IgD-negative memory B cell (primary cell): ENCODE measurements around the gene TCP11L2. TPM values are rescaled to one million over a fixed set of nuclear protein-coding genes. Genes with fewer than 3 reads are reported as not detected.

Experiments
- H3K27ac Mint-ChIP-seq, 3 donors: one replicate each; pipeline ENCODE4 v1.8.0; 2020 to 2022; ENCODE audit warnings: mild to moderate bottlenecking in 3 of 3, mixed read lengths in 3 of 3, moderate library complexity in 1 of 3
- H3K27me3 Mint-ChIP-seq: one replicate; pipeline ENCODE4 v1.8.0; 2021; ENCODE audit warnings: mixed read lengths
- H3K36me3 Mint-ChIP-seq: one replicate; pipeline ENCODE4 v1.8.0; 2020; ENCODE audit warnings: mild to moderate bottlenecking, mixed read lengths
- H3K4me1 Mint-ChIP-seq, 3 donors: one replicate each; pipeline ENCODE4 v1.8.0; 2020 to 2022; ENCODE audit warnings: mixed read lengths in 3 of 3, mild to moderate bottlenecking in 1 of 3
- H3K4me3 Mint-ChIP-seq, 4 donors: one replicate each; pipeline ENCODE4 v1.8.0; 2020 to 2022; ENCODE audit warnings: mild to moderate bottlenecking in 4 of 4, mixed read lengths in 4 of 4, moderate library complexity in 3 of 4
- H3K9me3 Mint-ChIP-seq, 3 donors: one replicate each; pipeline ENCODE4 v1.8.0; 2020 to 2021; ENCODE audit warnings: mixed read lengths in 3 of 3, mild to moderate bottlenecking in 1 of 3
- polyA plus RNA-seq: library from polyadenylated mRNA; unstranded; fragments of 300-500 nt; fragmentation: Illumina TruSeq; gene quantifications from one replicate; pipeline ENCODE4 v1.2.3, GENCODE V29; 2021

Gene TCP11L2
- polyA plus RNA-seq: 35.1 TPM

GRCh38 chr12:106302401-106303201 is at the start of gene TCP11L2:
TCP11L2 (plus strand) TSS chr12:106302733; CDS start chr12:106311076, 8,343 bp downstream.
- Mint-ChIP-seq H3K9me3 (no peaks in the 10 kb centered on the region), H3K4me3 (peak within 1 kb of the TSS; percentile 85 to 99 (median 96)), H3K27me3 (peaks cover 2% of the 10 kb centered on the region), H3K36me3 (peaks cover 8% of the 10 kb centered on the region), H3K27ac (peak within 1 kb of the TSS; percentile 95 to 100 (median 98)), H3K4me1 (peaks cover 45 to 59% (median 50%) of the 10 kb centered on the region in 3 donors)

DNA sequence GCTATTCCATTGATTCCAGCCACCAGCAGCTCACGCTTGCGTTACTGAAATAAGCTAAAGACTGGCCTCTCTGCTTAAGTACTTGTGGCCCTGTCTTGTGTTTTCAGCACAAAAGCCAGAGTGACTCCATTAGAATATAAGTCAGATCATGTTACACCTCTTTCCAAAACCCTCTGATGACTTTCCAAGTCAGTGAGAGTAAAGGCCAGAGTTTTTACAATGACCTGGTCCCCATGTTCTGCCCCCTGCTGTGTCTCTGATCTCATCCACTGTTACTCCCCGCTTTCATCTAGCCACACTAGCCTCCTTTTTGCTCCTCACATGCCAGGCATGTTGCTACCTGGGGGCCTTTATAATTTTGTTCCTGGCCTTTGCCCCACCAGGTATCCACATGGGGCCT is 47.8 kb upstream of the TCP11L2 start:
- H3K4me3 Mint-ChIP-seq: no peak overlapping the region

DNA sequence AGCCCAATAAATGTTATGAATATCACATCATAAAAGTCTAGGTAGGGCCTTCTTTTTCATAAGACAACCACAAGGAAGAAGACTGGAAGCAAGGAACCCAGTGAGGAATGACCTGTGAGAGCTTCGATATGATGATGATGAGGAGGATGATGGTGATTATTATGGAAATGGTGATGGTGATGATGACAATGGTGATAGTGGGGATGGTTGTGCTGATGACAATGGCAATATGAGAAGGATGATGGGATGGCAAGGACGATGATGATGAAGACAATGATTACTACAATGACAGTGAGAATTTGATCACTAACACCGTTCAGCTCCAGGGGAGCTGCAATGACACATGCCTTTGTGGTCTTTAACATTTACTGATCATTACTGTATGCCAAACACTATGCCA is 47.0 kb upstream of the TCP11L2 start:
- Mint-ChIP-seq H3K27me3 (no peaks in the 10 kb centered on the region), H3K4me3 (no peak overlapping the region), H3K4me1 (peaks cover 0 to 22% (median 9%) of the 10 kb centered on the region in 3 donors), H3K36me3 (peaks cover 3% of the 10 kb centered on the region), H3K27ac (no peak overlapping the region), H3K9me3 (no peaks in the 10 kb centered on the region)

More for the DNA sequence above, 47.8 kb upstream of the TCP11L2 start:
- Mint-ChIP-seq H3K9me3 (no peaks in the 10 kb centered on the region), H3K27me3 (no peaks in the 10 kb centered on the region), H3K27ac (no peak overlapping the region), H3K4me1 (peaks cover 4 to 23% (median 12%) of the 10 kb centered on the region in 3 donors), H3K36me3 (peaks cover 3% of the 10 kb centered on the region)

- H3K36me3 Mint-ChIP-seq: peaks cover 3% of the 10 kb centered on the region
- H3K9me3 Mint-ChIP-seq: no peaks in the 10 kb centered on the region
- H3K4me1 Mint-ChIP-seq: peaks cover 0 to 18% (median 6%) of the 10 kb centered on the region in 3 donors
- H3K4me3 Mint-ChIP-seq: no peak overlapping the region
- H3K27ac Mint-ChIP-seq: no peak overlapping the region
- H3K27me3 Mint-ChIP-seq: no peaks in the 10 kb centered on the region
These were observed 46.6 kb upstream of the TCP11L2 start for GRCh38 chr12:106255952-106256351.

DNA sequence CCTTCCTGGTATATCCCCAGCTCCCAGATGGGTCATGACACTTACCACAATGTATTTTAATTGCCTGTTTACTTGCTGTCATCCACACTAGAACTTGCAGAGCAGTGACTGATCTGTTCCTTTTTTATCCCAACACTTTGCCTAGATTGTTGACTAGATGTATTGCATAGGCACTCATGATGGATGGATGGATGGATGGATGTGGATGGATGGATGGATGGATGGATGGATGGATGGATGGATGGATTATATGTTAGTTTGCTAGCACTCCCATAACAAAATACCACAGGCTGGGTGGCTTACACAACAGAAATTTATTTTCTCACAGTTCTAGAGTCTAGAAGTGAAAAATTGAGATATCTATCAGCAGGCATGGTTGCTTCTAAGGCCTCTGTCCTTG is 46.0 kb upstream of the TCP11L2 start:
- Mint-ChIP-seq H3K4me1 (peaks cover 0 to 13% (median 6%) of the 10 kb centered on the region in 3 donors), H3K27ac (no peak overlapping the region), H3K4me3 (no peak overlapping the region), H3K9me3 (no peaks in the 10 kb centered on the region), H3K27me3 (no peaks in the 10 kb centered on the region), H3K36me3 (peaks cover 3% of the 10 kb centered on the region)

GRCh38 chr12:106258226-106258625 is 44.3 kb upstream of the TCP11L2 start:
- Mint-ChIP-seq H3K36me3 (peaks cover under 1% of the 10 kb centered on the region), H3K27ac (no peak overlapping the region), H3K27me3 (no peaks in the 10 kb centered on the region), H3K9me3 (no peaks in the 10 kb centered on the region), H3K4me1 (peaks cover 0 to 5% (median 2%) of the 10 kb centered on the region in 3 donors), H3K4me3 (no peak overlapping the region)

DNA sequence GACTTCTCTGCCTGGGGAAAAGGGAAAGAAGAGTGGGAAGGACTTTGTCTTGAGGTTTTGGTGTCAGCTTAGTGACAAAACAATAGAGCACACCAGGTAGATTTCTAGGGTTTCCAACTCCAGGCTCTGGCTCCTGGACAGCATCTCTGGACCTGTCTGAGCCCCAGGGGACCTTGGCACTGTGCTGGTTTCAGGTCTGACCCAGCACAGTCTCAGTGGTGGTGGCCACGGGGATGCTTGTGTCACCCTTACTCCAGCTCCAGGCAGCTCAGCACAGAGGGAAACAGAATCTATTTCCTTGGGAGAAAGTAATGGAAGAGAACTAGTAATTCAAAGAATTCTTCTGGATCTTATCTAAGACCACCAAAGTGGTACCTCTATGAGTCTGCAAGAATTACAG is 43.6 kb upstream of the TCP11L2 start:
- H3K27ac Mint-ChIP-seq: no peak overlapping the region
- peaks cover 0 to 5% (median 2%) of the 10 kb centered on the region in 3 donors for H3K4me1 Mint-ChIP-seq
- no peak overlapping the region for H3K4me3 Mint-ChIP-seq
- no peaks in the 10 kb centered on the region for H3K9me3 Mint-ChIP-seq
- H3K36me3 Mint-ChIP-seq: peaks cover 3% of the 10 kb centered on the region
- no peaks in the 10 kb centered on the region for H3K27me3 Mint-ChIP-seq

GRCh38 chr12:106265116-106265515 is 37.4 kb upstream of the TCP11L2 start:
- Mint-ChIP-seq H3K36me3 (peaks cover 7% of the 10 kb centered on the region), H3K27me3 (peaks cover 4% of the 10 kb centered on the region), H3K4me3 (no peak overlapping the region), H3K27ac (no peak overlapping the region), H3K9me3 (no peaks in the 10 kb centered on the region), H3K4me1 (peaks cover 0 to 5% (median 4%) of the 10 kb centered on the region in 3 donors)

DNA sequence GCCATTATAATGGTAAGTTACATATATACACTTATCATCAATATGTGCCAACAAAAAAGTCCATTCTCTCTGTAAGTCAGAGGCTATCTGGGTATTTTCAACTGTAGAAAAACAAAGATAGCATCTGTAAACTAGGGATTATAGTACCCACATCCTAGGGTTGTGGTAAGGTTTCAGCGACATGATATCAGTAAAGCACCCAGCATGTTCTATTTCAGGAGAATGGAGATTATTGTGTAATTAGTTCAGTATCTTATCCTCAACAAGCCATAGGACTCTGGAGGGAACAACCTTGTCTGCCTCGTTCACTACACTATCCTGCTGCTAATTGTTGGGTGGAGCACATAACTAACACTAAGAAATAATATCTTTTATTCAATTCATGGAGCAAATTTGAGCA is 35.0 kb upstream of the TCP11L2 start:
- no peak overlapping the region for H3K27ac Mint-ChIP-seq
- H3K36me3 Mint-ChIP-seq: peaks cover 7% of the 10 kb centered on the region
- H3K4me1 Mint-ChIP-seq: peaks cover 0 to 5% (median 2%) of the 10 kb centered on the region in 3 donors
- no peak overlapping the region for H3K4me3 Mint-ChIP-seq
- H3K9me3 Mint-ChIP-seq: no peaks in the 10 kb centered on the region
- peaks cover 7% of the 10 kb centered on the region for H3K27me3 Mint-ChIP-seq

- Mint-ChIP-seq H3K4me1 (peaks cover 0 to 6% (median 5%) of the 10 kb centered on the region in 3 donors), H3K36me3 (peaks cover 6% of the 10 kb centered on the region), H3K9me3 (no peaks in the 10 kb centered on the region), H3K4me3 (no peak overlapping the region), H3K27ac (peak overlapping the region in 1 of 3 donors; percentile 23), H3K27me3 (peaks cover 7% of the 10 kb centered on the region)
These were observed 33.3 kb upstream of the TCP11L2 start for GRCh38 chr12:106269150-106269771.

DNA sequence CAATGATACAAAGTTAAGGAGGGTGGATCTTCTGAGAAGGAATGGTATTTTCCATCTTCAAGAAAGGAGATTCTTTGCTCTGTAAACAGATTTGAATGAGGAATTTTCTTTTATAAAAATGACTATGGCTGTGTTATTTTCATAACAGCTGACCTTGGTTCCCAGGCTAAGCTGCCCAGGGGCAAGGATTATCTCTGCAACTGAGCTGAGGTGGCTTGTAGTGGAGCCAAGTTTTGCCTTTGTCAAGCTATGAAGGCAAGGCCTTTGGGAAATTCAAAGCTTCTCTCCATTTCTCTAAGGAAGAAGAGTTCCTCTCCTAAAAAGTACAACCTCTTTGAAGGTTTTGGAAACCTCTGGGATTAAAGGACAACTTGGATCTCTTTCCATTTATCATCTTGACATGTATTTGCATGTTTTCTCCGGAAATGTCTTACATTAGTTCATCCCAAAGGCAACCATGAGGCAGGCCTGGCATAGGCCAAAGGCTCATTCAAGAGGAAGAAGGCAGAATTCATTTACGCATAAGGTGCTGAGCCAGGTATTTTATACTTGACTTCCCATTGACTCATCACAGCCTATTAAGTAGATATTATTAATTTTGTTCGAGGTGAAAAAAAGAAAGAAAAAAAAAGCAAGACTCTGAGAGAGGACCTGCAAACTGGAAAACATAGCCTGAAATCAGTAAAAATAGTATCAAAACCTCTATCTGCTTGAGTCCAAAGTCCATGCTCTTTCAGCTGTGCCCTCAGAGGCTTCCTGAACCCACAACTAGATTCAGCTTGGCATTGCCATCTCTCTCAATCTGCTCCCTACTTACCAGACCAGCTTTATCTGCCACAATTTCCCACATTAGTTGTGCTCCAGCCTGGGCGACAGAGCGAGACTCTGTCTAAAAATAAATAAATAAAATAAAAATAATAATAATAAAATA is 30.7 kb upstream of the TCP11L2 start:
- Mint-ChIP-seq H3K9me3 (no peaks in the 10 kb centered on the region), H3K4me3 (no peak overlapping the region), H3K36me3 (peaks cover 4% of the 10 kb centered on the region), H3K4me1 (peaks cover 14 to 29% (median 19%) of the 10 kb centered on the region in 3 donors), H3K27me3 (peaks cover 7% of the 10 kb centered on the region), H3K27ac (no peak overlapping the region)

- H3K4me1 Mint-ChIP-seq: peaks cover 21 to 37% (median 30%) of the 10 kb centered on the region in 3 donors
- H3K27ac Mint-ChIP-seq: no peak overlapping the region
- H3K9me3 Mint-ChIP-seq: no peaks in the 10 kb centered on the region
- H3K27me3 Mint-ChIP-seq: peaks cover 4% of the 10 kb centered on the region
- H3K4me3 Mint-ChIP-seq: no peak overlapping the region
- H3K36me3 Mint-ChIP-seq: peaks cover 1% of the 10 kb centered on the region
These were observed 29.0 kb upstream of the TCP11L2 start for GRCh38 chr12:106273491-106273890.

GRCh38 chr12:106274012-106274411 is 28.5 kb upstream of the TCP11L2 start:
- no peaks in the 10 kb centered on the region for H3K9me3 Mint-ChIP-seq
- no peak overlapping the region for H3K4me3 Mint-ChIP-seq
- H3K27me3 Mint-ChIP-seq: peaks cover 4% of the 10 kb centered on the region
- no peak overlapping the region for H3K27ac Mint-ChIP-seq
- peaks cover 1% of the 10 kb centered on the region for H3K36me3 Mint-ChIP-seq
- peaks cover 21 to 37% (median 30%) of the 10 kb centered on the region in 3 donors for H3K4me1 Mint-ChIP-seq

DNA sequence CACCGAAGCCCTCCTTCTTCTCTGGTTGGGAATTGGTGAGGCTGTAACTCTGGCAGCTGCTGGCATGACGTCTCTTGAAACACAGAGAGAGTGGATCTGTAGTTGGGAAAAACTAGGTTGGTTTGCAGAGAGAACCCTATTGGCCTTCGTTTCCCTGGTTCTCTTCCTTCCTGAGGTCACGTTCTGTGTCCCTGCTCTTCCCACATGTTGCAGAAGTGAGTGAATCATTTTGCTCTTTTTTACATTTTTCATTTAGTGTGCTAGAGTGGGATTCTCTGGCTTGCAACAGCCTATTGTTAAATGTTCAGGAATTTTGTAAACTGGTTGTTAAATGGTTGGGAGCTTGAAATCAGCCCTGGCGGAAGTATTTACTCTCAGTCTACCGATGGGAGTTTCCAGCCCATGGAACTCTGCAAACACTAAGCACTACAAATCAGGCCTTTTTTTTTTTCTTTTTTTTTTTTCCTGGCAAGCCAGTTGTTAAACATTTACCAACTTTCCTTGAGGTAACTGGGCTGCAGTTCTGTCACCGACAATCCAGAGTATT is 27.9 kb upstream of the TCP11L2 start:
- H3K36me3 Mint-ChIP-seq: peaks cover 1% of the 10 kb centered on the region
- peak overlapping the region in 1 of 4 donors; percentile 85 for H3K4me3 Mint-ChIP-seq
- H3K9me3 Mint-ChIP-seq: no peaks in the 10 kb centered on the region
- H3K27me3 Mint-ChIP-seq: peaks cover 3% of the 10 kb centered on the region
- peaks cover 21 to 37% (median 30%) of the 10 kb centered on the region in 3 donors for H3K4me1 Mint-ChIP-seq
- H3K27ac Mint-ChIP-seq: no peak overlapping the region
